Endodermal cell (in vitro differentiated cells): Measurements from ENCODE around the gene C3orf80. TPM values are rescaled to one million over a fixed set of nuclear protein-coding genes. Genes with fewer than 3 reads are reported as not detected.

Experiments
- DNase-seq: peaks from one replicate; pipeline ENCODE4 v3.0.0-alpha.2; 2017
- H3K27ac ChIP-seq: 2 replicates; pipeline ENCODE4 v1.5.1; 2013; ENCODE audit warnings: mild to moderate bottlenecking, low read depth, low read length, moderate library complexity
- H3K27me3 ChIP-seq: 2 replicates; pipeline ENCODE4 v1.6.1; 2013; ENCODE audit warnings: mild to moderate bottlenecking, low read length, moderate library complexity; ENCODE audit not compliant: insufficient read depth, control insufficient read depth, poor library complexity, severe bottlenecking
- H3K36me3 ChIP-seq: 2 replicates; pipeline ENCODE4 v1.7.0; 2013; ENCODE audit warnings: mild to moderate bottlenecking, low read length, moderate library complexity; ENCODE audit not compliant: control insufficient read depth, insufficient read depth
- H3K4me1 ChIP-seq: one replicate; pipeline ENCODE4 v1.7.0; 2013; ENCODE audit warnings: low read length; ENCODE audit not compliant: control insufficient read depth, insufficient read depth
- H3K4me3 ChIP-seq: 2 replicates; pipeline ENCODE4 v1.5.1; 2013; ENCODE audit warnings: mild to moderate bottlenecking, low read length, moderate library complexity
- H3K9ac ChIP-seq: 2 replicates; pipeline ENCODE4 v1.6.1; 2013; ENCODE audit warnings: mild to moderate bottlenecking, low read length, moderate library complexity; ENCODE audit not compliant: poor library complexity, severe bottlenecking; ENCODE audit errors: extremely low read depth
- H3K9me3 ChIP-seq: 2 replicates; pipeline ENCODE4 v1.6.1; 2013; ENCODE audit warnings: mild to moderate bottlenecking, low read length, moderate library complexity; ENCODE audit not compliant: control insufficient read depth
- H3K27ac Mint-ChIP-seq: 2 replicates; pipeline ENCODE4 v1.8.0; 2020; ENCODE audit warnings: mixed read lengths
- H3K27me3 Mint-ChIP-seq: 2 replicates; pipeline ENCODE4 v1.8.0; 2021; ENCODE audit warnings: mild to moderate bottlenecking, mixed read lengths; ENCODE audit not compliant: insufficient read depth
- H3K36me3 Mint-ChIP-seq: 2 replicates; pipeline ENCODE4 v1.8.0; 2020; ENCODE audit warnings: low read depth, mixed read lengths
- H3K4me1 Mint-ChIP-seq: 2 replicates; pipeline ENCODE4 v1.8.0; 2020; ENCODE audit warnings: mixed read lengths
- H3K4me3 Mint-ChIP-seq: 2 replicates; pipeline ENCODE4 v1.8.0; 2020; ENCODE audit warnings: mild to moderate bottlenecking, moderate library complexity, mixed read lengths
- H3K9me3 Mint-ChIP-seq: 2 replicates; pipeline ENCODE4 v1.8.0; 2020; ENCODE audit warnings: mild to moderate bottlenecking, mixed read lengths
- WGBS, 2 experiments: methylation state at CpG; one replicate each; pipeline versions ENCODE4 v1.1.5 to v1.1.7; 2013; ENCODE audit warnings: missing lambda C conversion rate in 2 of 2, mixed read lengths in 1 of 2; ENCODE audit not compliant: insufficient coverage in 1 of 2, insufficient read length in 1 of 2; 5-methylcytosine and 5-hydroxymethylcytosine counted together
- total RNA-seq, 2 donors: library from RNA; stranded (reverse); fragmentation: NEBNext Ultra II Directional in 1 of 2; extraction: Animal tissue kit (Norgen Biotek cat#: 25700) in 1 of 2; gene quantifications; 2 replicates in 1 of 2; 3 replicates in 1 of 2; pipeline ENCODE4 v1.2.1, GENCODE V29; 2021
- TF ChIP-seq, protein P1 (sequence below): fragments of 200-600 bp; sonication (generic); conservative IDR thresholded peaks from 2 replicates; pipeline ENCODE4 v1.5.0; 2021; ENCODE audit warnings: antibody characterized with exemption, mild to moderate bottlenecking

The C3orf80 gene
- total RNA-seq, 2 donors from 2014 or later, result 0.24 TPM; not detected in 1

DNA sequence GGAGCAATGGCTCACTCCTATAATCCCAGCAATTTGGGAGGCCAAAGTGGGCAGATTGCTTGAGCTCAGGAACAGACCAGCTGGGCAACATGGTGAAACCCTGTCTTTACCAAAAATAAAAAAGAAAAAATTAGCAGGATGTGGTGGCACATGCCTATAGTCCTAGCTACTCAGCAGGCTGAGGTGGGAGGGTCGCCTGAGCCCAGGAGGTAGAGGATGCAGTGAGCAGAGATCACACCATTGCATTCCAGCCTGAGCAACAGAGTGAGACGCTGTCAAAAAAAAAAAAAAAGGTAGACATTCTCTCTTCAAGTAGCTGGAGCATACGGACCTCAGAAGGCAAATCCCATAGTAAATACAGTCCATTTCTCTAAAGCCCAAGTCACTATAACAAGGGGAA is 7.1 kb upstream of the C3orf80 start:
- peaks cover 12% of the 10 kb centered on the region for H3K27me3 ChIP-seq
- WGBS, 2 experiments, result 48 to 57% methylated on average over 2 to 3 of the region's 3 CpGs

DNA sequence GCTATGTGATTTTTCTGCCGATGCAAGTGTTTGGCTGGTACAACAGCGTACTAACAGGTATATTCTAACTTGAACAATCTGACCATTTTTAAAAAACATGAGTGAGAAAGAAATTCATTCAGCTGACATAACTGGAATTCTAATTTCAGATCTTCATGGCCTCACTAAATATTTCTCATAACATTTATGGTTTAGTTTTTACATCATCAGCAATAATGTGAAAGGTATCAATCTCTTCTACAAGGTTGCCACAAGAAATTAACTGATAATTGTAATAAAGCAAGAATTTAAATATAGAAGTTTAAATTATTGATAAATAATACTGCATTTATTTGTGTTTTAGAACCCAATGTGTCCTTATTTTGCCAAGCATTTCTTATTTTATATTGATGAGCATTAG is 5.2 kb upstream of the C3orf80 start:
- H3K9me3 ChIP-seq, result no peaks in the 10 kb centered on the region
- peaks cover 30% of the 10 kb centered on the region for H3K27me3 ChIP-seq
- no peaks in the 10 kb centered on the region for H3K36me3 ChIP-seq
- no peaks in the 10 kb centered on the region for H3K9me3 Mint-ChIP-seq
- WGBS, 2 experiments, result 97% methylated on average over 2 of the region's 2 CpGs; no CpG with 5 or more reads in 1 of the 2 experiments
- H3K27ac Mint-ChIP-seq, result no peak overlapping the region
- H3K27ac ChIP-seq, result no peak overlapping the region
- peaks cover 13% of the 10 kb centered on the region for H3K4me1 Mint-ChIP-seq
- TF ChIP-seq, protein P1, sequence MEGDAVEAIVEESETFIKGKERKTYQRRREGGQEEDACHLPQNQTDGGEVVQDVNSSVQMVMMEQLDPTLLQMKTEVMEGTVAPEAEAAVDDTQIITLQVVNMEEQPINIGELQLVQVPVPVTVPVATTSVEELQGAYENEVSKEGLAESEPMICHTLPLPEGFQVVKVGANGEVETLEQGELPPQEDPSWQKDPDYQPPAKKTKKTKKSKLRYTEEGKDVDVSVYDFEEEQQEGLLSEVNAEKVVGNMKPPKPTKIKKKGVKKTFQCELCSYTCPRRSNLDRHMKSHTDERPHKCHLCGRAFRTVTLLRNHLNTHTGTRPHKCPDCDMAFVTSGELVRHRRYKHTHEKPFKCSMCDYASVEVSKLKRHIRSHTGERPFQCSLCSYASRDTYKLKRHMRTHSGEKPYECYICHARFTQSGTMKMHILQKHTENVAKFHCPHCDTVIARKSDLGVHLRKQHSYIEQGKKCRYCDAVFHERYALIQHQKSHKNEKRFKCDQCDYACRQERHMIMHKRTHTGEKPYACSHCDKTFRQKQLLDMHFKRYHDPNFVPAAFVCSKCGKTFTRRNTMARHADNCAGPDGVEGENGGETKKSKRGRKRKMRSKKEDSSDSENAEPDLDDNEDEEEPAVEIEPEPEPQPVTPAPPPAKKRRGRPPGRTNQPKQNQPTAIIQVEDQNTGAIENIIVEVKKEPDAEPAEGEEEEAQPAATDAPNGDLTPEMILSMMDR, result no peak
- no peak overlapping the region for H3K4me3 ChIP-seq
- H3K4me3 Mint-ChIP-seq, result no peak overlapping the region
- H3K36me3 Mint-ChIP-seq, result no peaks in the 10 kb centered on the region
- H3K27me3 Mint-ChIP-seq, result peaks cover 46% of the 10 kb centered on the region
- H3K9ac ChIP-seq, result no peak overlapping the region
- H3K4me1 ChIP-seq, result no peaks in the 10 kb centered on the region
- DNase-seq, result no peak

More for the DNA sequence above, 7.1 kb upstream of the C3orf80 start:
- no peaks in the 10 kb centered on the region for H3K36me3 ChIP-seq
- Mint-ChIP-seq H3K36me3 (no peaks in the 10 kb centered on the region), H3K4me1 (peaks cover 8% of the 10 kb centered on the region), H3K27me3 (peaks cover 28% of the 10 kb centered on the region), H3K4me3 (no peak overlapping the region), H3K27ac (no peak overlapping the region), H3K9me3 (no peaks in the 10 kb centered on the region)
- H3K9me3 ChIP-seq, result no peaks in the 10 kb centered on the region
- TF ChIP-seq, protein P1, result no peak
- H3K4me1 ChIP-seq, result no peaks in the 10 kb centered on the region
- H3K27ac ChIP-seq, result no peak overlapping the region
- no peak overlapping the region for H3K9ac ChIP-seq
- H3K4me3 ChIP-seq, result no peak overlapping the region
- DNase-seq, result no peak

DNA sequence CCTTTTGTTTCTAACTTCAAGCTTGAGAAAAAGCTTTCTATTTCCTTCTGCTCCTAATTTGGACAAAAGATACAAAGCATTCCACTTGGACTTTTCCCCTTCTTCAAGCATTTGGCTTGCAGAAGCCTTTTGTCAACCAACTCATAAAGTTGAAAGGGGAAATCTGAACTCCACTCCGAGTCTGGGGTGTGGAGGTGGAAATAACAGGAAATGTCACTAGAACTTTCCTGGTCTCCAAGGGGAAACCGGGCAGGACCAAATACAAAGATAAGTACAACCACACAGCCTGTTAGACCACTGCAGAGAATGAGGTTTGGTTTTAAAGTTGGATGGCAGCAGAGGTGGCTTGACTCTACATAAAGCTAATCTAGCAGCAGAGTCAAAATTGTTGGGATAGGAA is 4.2 kb upstream of the C3orf80 start:
- no peak overlapping the region for H3K27ac Mint-ChIP-seq
- peaks cover 48% of the 10 kb centered on the region for H3K27me3 Mint-ChIP-seq
- TF ChIP-seq, protein P1, result no peak
- Histone ChIP-seq H3K9ac (no peak overlapping the region), H3K4me3 (no peak overlapping the region), H3K9me3 (no peaks in the 10 kb centered on the region), H3K36me3 (no peaks in the 10 kb centered on the region), H3K27ac (no peak overlapping the region), H3K4me1 (no peaks in the 10 kb centered on the region), H3K27me3 (peaks cover 31% of the 10 kb centered on the region)
- no peak overlapping the region for H3K4me3 Mint-ChIP-seq
- H3K4me1 Mint-ChIP-seq, result peaks cover 13% of the 10 kb centered on the region
- WGBS, 2 experiments, result 94 to 100% methylated on average over 2 of the region's 2 CpGs
- DNase-seq, result no peak
- H3K36me3 Mint-ChIP-seq, result no peaks in the 10 kb centered on the region
- H3K9me3 Mint-ChIP-seq, result no peaks in the 10 kb centered on the region
